HCT116 (cell line): Measurements from ENCODE around the gene SUMO4. TPM values are rescaled to one million over a fixed set of nuclear protein-coding genes. Genes with fewer than 3 reads are reported as not detected.

ENCODE experiments used
- ATAC-seq: fragments of 200-7000 bp; cut with Tn5 transposase; 2 replicates; pipeline ENCODE4 v1.9.1; 2020; ENCODE audit warnings: mild to moderate bottlenecking, moderate library complexity
- BruUV-seq: library from RNA; stranded (reverse); fragments of 400-500 nt; replicated peaks from 2 replicates; lab custom pipeline; 2021; lab: Mats Ljungman, UMichigan
- CTCF ChIA-PET: fragments of 300-600 bp; sonication (Branson Sonifier 250); formaldehyde crosslinking; loops from one replicate; lab custom pipeline; 2021; ENCODE audit warnings: antibody characterized with exemption; lab: Charles Lee
- POLR2A ChIA-PET: fragments of 300-600, 350-600 bp; sonication (Branson Sonifier 250); formaldehyde crosslinking; loops from one replicate; lab custom pipeline; 2021; ENCODE audit warnings: antibody characterized with exemption; lab: Charles Lee
- RAD21 ChIA-PET, 2 experiments: fragments of 300-600 bp; sonication (Branson Sonifier 250); formaldehyde crosslinking; loops; one replicate each; lab custom pipeline; 2023; ENCODE audit warnings: low total read pairs in 2 of 2; ENCODE audit not compliant: uncharacterized antibody in 2 of 2, unreplicated experiment in 2 of 2, low non-redundant PET in 1 of 2; lab: Charles Lee
- DNase-seq: peaks from one replicate; pipeline ENCODE4 v3.0.0-alpha.2; 2010; ENCODE audit warnings: low read depth, low spot score
- H2AFZ ChIP-seq: fragments of 200-600 bp; shearing (Covaris generic), sonication (generic); 2 replicates; pipeline ENCODE4 v1.6.1; 2017; ENCODE audit warnings: low read depth, mixed run types, mixed read lengths, antibody characterized with exemption, low read length; ENCODE audit not compliant: poor library complexity, severe bottlenecking
- H3K27ac ChIP-seq: 2 replicates; pipeline ENCODE4 v1.5.1; 2012; ENCODE audit warnings: low read depth, low read length
- H3K27me3 ChIP-seq: fragments of 200-600 bp; sonication (generic); 2 replicates; pipeline ENCODE4 v1.6.1; 2016; ENCODE audit warnings: mixed run types, low read length, mixed read lengths; ENCODE audit not compliant: insufficient read depth
- H3K36me3 ChIP-seq, 2 experiments: fragments of 200-500 bp in 1 of 2; fragments of 200-600 bp in 1 of 2; sonication (Bioruptor generic) in 1 of 2; sonication (generic) in 1 of 2; 2 replicates each; pipeline versions ENCODE4 v1.5.1 to v1.6.1; 2014 to 2016; ENCODE audit warnings: low read length in 2 of 2, inconsistent platforms in 1 of 2, mixed read lengths in 1 of 2, mixed run types in 1 of 2; ENCODE audit not compliant: insufficient read depth in 2 of 2, control insufficient read depth in 1 of 2
- H3K4me1 ChIP-seq, 2 experiments: fragments of 200-600 bp in 1 of 2; sonication (generic) in 1 of 2; 2 replicates each; pipeline versions ENCODE4 v1.5.1 to v1.6.1; 2012 to 2017; ENCODE audit warnings: low read length in 2 of 2, inconsistent platforms in 1 of 2, mild to moderate bottlenecking in 1 of 2, mixed read lengths in 1 of 2, mixed run types in 1 of 2, moderate library complexity in 1 of 2; ENCODE audit not compliant: insufficient read depth in 2 of 2, control insufficient read depth in 1 of 2
- H3K4me2 ChIP-seq: fragments of 200-600 bp; sonication (generic); 2 replicates; pipeline ENCODE4 v1.6.1; 2017; ENCODE audit warnings: mixed run types, low read length, mixed read lengths
- H3K4me3 ChIP-seq, 2 experiments: fragments of 200-600 bp in 1 of 2; sonication (generic) in 1 of 2; replicated peaks in 1 of 2; 2 replicates each; pipeline ENCODE4 v1.5.1; 2011 to 2016; ENCODE audit warnings: low read length in 2 of 2, control low read depth in 1 of 2, low read depth in 1 of 2, mild to moderate bottlenecking in 1 of 2, mixed read lengths in 1 of 2, mixed run types in 1 of 2
- H3K79me2 ChIP-seq: fragments of 200-600 bp; sonication (generic); 2 replicates; pipeline ENCODE4 v1.6.1; 2017; ENCODE audit warnings: mild to moderate bottlenecking, mixed run types, low read length, moderate library complexity, mixed read lengths; ENCODE audit not compliant: insufficient read depth
- H3K9ac ChIP-seq: fragments of 200-600 bp; sonication (generic); 2 replicates; pipeline ENCODE4 v1.6.1; 2016; ENCODE audit warnings: low read length, mixed read lengths
- H3K9me2 ChIP-seq: fragments of 200-600 bp; sonication (generic), shearing (Covaris generic); 2 replicates; pipeline ENCODE4 v1.6.1; 2017; ENCODE audit warnings: mixed run types, mild to moderate bottlenecking, moderate library complexity; ENCODE audit not compliant: insufficient read depth
- H3K9me3 ChIP-seq, 2 experiments: fragments of 200-500 bp in 1 of 2; fragments of 200-600 bp in 1 of 2; sonication (Bioruptor generic) in 1 of 2; sonication (generic) in 1 of 2; 2 replicates each; pipeline ENCODE4 v1.6.1; 2014 to 2017; ENCODE audit warnings: low read length in 2 of 2, mixed read lengths in 2 of 2, inconsistent platforms in 1 of 2, low read depth in 1 of 2, mild to moderate bottlenecking in 1 of 2, mixed run types in 1 of 2, moderate library complexity in 1 of 2; ENCODE audit not compliant: control insufficient read depth in 1 of 2, insufficient read depth in 1 of 2
- H4K20me1 ChIP-seq: fragments of 200-600 bp; sonication (generic), shearing (Covaris generic); 2 replicates; pipeline ENCODE4 v1.6.1; 2017; ENCODE audit warnings: mixed run types, mild to moderate bottlenecking, moderate library complexity; ENCODE audit not compliant: insufficient read depth
- ELF1 ChIP-seq: IDR thresholded peaks from 2 replicates; pipeline ENCODE4 v1.6.1; 2012; ENCODE audit warnings: low read depth, borderline replicate concordance
- EZH2phosphoT487 ChIP-seq: fragments of 200-600 bp; IDR thresholded peaks from 2 replicates; pipeline ENCODE4 v1.6.1; 2018; ENCODE audit warnings: antibody characterized with exemption, borderline replicate concordance
- JUND ChIP-seq: IDR thresholded peaks from 2 replicates; pipeline ENCODE4 v1.6.1; 2012
- POLR2A ChIP-seq: IDR thresholded peaks from 2 replicates; pipeline ENCODE4 v1.7.0; 2011; ENCODE audit warnings: borderline replicate concordance; ENCODE audit not compliant: insufficient read depth, insufficient read length; ENCODE audit errors: extremely low read depth
- POLR2AphosphoS5 ChIP-seq: IDR thresholded peaks from 2 replicates; pipeline ENCODE4 v1.6.1; 2011; ENCODE audit warnings: mild to moderate bottlenecking, low read depth, low read length, moderate library complexity
- ZFX ChIP-seq: fragments of 450-650 bp; IDR thresholded peaks from 2 replicates; pipeline ENCODE4 v1.6.1; 2017
- intact Hi-C: fragments of 100-400 bp; cut with micrococcal nuclease; formaldehyde crosslinking; loops from 2 replicates; pipeline ENCODE4 v1.10.0; 2022
- total RNA-seq: library from RNA; stranded (reverse); gene quantifications from one replicate; pipeline ENCODE4 v1.2.1, GENCODE V29; 2021; ENCODE audit not compliant: unreplicated experiment
- TF ChIP-seq, protein P1 (sequence below): IDR thresholded peaks from 2 replicates; pipeline ENCODE4 v1.6.1; 2011; ENCODE audit warnings: mild to moderate bottlenecking, low read length, moderate library complexity; ENCODE audit not compliant: insufficient replicate concordance; ENCODE audit errors: extremely low read depth
- TF ChIP-seq, protein P2 (sequence below): IDR thresholded peaks from 2 replicates; pipeline ENCODE4 v1.6.1; 2012

SUMO4 gene
- total RNA-seq, 1 experiment from 2014 or later: 1.6 TPM

DNA sequence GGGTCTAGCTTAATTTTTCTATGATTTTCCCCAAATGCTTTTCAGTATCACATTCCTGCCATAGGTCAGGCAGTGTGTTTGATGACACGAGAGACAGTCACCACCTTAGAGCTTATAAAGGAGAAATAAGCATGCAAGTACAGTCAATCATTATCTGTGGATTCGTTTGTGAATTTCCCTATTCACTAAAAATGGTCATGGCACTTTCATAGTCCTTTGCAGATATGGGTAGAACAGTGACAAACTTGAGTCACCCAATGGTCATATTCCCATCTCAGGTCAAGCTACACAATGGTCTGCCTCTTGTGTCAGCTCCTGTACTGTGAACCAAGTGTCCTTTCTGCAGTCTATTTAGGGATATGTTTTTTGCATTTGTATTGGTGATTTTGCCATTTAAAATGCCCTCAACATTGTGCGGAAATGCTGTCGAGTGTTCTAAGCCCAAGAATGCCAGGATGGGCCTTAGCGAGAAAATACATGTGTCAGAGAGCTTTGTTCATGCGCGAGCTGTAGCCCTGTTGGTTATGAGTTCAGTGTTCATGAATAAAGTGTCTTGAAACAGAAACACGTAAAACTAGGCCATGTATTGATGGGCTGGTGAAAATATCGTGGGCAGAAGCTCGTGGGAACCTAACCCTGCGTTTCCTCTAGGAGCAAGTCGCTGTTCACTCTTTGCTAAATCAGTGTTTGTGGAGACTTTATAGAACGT lies 19.8 kb downstream of the SUMO4 start:
- Histone ChIP-seq H3K79me2 (no peaks in the 10 kb centered on the region), H3K4me1 (no peaks in the 10 kb centered on the region), H3K27ac (no peak overlapping the region), H4K20me1 (no peaks in the 10 kb centered on the region), H3K27me3 (peaks cover 4% of the 10 kb centered on the region; the same call in 1 of the 2 replicates), H2AFZ (no peak overlapping the region), H3K9me2 (no peaks in the 10 kb centered on the region), H3K9me3 (no peaks in the 10 kb centered on the region), H3K36me3 (no peaks in the 10 kb centered on the region), H3K9ac (no peak overlapping the region), H3K4me3 (no peak overlapping the region), H3K4me2 (no peak overlapping the region)
- RAD21 ChIA-PET: no interaction called here
- POLR2A ChIA-PET: no interaction called here
- TF ChIP-seq ZFX (no peak), ELF1 (no peak), POLR2A (no peak), POLR2AphosphoS5 (no peak), JUND (no peak), EZH2phosphoT487 (no peak)
- TF ChIP-seq, protein P1, sequence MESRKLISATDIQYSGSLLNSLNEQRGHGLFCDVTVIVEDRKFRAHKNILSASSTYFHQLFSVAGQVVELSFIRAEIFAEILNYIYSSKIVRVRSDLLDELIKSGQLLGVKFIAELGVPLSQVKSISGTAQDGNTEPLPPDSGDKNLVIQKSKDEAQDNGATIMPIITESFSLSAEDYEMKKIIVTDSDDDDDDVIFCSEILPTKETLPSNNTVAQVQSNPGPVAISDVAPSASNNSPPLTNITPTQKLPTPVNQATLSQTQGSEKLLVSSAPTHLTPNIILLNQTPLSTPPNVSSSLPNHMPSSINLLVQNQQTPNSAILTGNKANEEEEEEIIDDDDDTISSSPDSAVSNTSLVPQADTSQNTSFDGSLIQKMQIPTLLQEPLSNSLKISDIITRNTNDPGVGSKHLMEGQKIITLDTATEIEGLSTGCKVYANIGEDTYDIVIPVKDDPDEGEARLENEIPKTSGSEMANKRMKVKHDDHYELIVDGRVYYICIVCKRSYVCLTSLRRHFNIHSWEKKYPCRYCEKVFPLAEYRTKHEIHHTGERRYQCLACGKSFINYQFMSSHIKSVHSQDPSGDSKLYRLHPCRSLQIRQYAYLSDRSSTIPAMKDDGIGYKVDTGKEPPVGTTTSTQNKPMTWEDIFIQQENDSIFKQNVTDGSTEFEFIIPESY: no peak
- TF ChIP-seq, protein P2, sequence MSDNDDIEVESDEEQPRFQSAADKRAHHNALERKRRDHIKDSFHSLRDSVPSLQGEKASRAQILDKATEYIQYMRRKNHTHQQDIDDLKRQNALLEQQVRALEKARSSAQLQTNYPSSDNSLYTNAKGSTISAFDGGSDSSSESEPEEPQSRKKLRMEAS: no peak
- BruUV-seq: no TSS peak
- ATAC-seq (no peak), DNase-seq (no peak)
- intact Hi-C loops: no loop called here
- CTCF ChIA-PET: interaction anchor here (1.1 to 1.2 kb wide), 2 partner anchors 12 to 337 kb away, joined by 3 to 4 read pairs; no protein-coding TSS in a partner anchor
